ENCODE data around the gene NTN5.

The NTN5 gene

GRCh38 chr19:48616041-48616436, 56.8 kb downstream of the NTN5 start:
- no peak for DNase-seq (ENCODE audit: low read depth in 2 of 3, low spot score in 1 of 3)

GRCh38 chr19:48615231-48616040, 57.4 kb downstream of the NTN5 start:
- no peak for DNase-seq (ENCODE audit: low read depth in 2 of 3, low spot score in 1 of 3)

GRCh38 chr19:48614436-48615230, 58.2 kb downstream of the NTN5 start, which contains the start of gene FAM83E:
TSS of gene FAM83E (minus strand) at chr19:48615076. CDS start at chr19:48613372, 1,704 bp downstream.
- DNase-seq (ENCODE audit: low read depth in 2 of 3, low spot score in 1 of 3): no peak

DNA sequence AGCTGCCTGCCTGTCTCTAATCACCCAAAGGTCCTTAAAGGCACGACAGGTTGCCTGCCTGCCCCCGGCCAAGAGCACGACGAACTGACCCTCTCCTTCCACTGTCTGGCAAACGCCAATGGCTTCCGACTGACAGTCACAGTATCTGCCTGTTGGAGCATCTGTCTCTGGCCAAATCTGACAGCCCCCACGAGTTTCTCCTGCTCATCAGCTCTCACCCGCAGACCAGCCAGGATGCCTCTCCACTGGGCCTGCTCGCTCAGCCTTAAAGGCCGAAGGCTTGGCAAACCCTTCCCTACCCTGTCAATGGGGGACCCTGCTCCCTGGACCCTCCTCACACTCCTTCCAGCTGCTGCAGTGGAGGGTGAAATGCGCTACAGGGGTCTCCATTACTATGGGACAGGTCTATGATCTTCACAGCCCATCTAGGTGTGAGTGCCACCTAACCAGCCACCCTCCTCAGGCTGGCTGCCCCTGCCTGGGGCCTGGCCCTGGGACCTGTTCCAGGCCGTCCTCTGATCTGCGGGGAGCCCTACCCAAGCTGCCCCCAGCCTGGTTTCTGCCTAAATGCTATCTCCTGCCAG, 58.9 kb downstream of the NTN5 start:
- DNase-seq (ENCODE audit: low read depth in 2 of 3, low spot score in 1 of 3): no peak

- DNase-seq (ENCODE audit: low read depth in 2 of 3, low spot score in 1 of 3): no peak
Observed at GRCh38 chr19:48613024-48613851, 59.6 kb downstream of the NTN5 start.

GRCh38 chr19:48611872-48612271, 60.9 kb downstream of the NTN5 start:
- no peak for DNase-seq (ENCODE audit: low read depth in 2 of 3, low spot score in 1 of 3)
